T-helper 2 cell treated with Interferon-gamma antibody and Interleukin-4, amounts not matched to agents 100 ng/mL and 5 ng/mL, for 36 hours (primary cell): ENCODE measurements around the gene FGGY. TPM values are rescaled to one million over a fixed set of nuclear protein-coding genes. Genes with fewer than 3 reads are reported as not detected.

Source experiments
- intact Hi-C: fragments of 100-400 bp; cut with micrococcal nuclease; formaldehyde crosslinking; loops from one replicate; pipeline ENCODE4 v1.15.1; 2023
- total RNA-seq: library from RNA; stranded (reverse); gene quantifications from 2 replicates; pipeline ENCODE4 v1.2.3, GENCODE V29; 2022

Gene FGGY
- total RNA-seq, 1 donor from 2014 or later = 10.7 TPM

DNA sequence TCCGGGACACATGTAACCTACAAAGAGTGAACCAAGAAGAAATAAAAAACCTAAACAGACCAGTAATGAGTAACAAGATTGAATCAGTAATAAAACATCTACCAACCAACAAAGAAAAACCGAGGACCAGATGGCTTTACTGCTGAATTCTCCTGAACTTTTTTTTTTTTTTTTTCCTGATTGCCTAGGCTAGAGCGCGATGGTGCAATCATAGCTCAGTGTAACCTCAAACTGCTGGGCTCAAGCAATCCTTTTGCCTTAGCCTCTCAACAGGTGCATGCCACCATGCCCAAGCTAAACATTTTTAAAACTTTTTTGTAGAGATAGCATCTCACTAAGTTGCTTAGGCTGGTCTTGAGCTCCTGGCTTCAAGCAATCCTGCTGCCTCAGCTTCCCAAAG lies 11.2 kb upstream of the FGGY start:
- intact Hi-C loops = no loop called here

DNA sequence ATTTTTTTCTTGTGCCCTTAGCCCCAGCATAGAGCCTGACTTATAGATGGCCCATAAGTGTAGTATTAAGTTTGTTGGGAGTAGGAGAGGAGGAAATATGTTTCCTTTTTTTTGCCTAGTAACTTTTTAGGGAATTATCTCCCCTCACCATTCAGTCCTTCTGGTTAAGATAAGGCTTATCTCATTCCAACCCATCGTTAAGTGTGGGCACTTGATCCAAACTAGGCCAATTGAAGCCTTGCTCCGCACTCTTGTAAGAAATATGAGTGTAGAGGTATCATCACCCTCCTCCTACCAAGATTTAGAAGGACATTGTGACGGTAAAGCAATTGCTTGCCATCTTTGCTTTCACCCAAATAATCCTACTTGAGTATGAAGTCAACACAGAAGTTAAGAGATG lies 8.8 kb upstream of the FGGY start:
- intact Hi-C loops = no loop called here

GRCh38 chr1:59289570-59289969 lies 7.3 kb upstream of the FGGY start:
- intact Hi-C loops = no loop called here

- intact Hi-C loops = loop anchor here (10.0 kb wide), 3 partner anchors 146 to 536 kb away; no protein-coding TSS in a partner anchor
Observed at GRCh38 chr1:59290193-59290949, 6.5 kb upstream of the FGGY start.

DNA sequence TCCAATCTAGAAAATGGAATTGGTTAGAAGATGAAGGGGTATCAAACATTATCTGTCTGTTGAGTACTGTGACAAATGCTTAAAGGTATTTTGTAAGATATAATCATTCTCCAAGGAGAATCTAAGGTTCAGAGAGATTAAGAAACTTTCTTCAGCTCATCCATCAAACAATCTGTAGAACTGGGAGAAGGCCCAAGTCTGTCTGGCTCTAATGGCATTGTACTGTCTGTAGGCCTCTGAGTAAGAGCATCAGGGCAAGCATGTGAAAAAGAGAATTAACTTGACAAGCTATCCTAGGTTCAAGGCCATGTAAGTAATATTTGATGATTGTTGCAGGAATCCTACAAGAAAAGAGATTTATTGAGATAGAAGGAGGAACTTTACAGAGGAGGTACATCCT lies 5.3 kb upstream of the FGGY start:
- intact Hi-C loops = loop anchor here (10.0 kb wide), 3 partner anchors 147 to 537 kb away; no protein-coding TSS in a partner anchor

- intact Hi-C loops = loop anchor here (10.0 kb wide), 3 partner anchors 148 to 538 kb away; no protein-coding TSS in a partner anchor
Observed at GRCh38 chr1:59292562-59292961, 4.3 kb upstream of the FGGY start.

DNA sequence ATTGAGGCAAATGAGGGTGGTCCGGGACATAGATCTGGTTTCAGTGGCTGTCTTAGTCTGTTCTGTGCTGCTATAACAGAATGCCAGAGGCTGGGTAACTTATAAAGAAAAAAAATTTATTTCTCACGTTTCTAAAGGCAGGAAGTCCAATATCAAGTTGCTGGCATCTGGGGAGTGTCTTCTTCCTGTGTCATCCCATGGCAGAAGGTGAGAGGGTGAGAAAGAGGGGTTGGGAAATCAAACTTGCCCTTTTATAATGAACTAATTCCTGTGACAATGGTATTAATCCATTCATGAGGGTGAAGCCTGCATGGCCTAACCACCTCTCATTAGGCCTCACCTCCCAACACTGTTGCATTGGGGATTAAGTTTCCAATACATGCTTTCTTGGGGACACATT lies 3.7 kb upstream of the FGGY start:
- intact Hi-C loops = loop anchor here (10.0 kb wide), 3 partner anchors 148 to 538 kb away; no protein-coding TSS in a partner anchor

DNA sequence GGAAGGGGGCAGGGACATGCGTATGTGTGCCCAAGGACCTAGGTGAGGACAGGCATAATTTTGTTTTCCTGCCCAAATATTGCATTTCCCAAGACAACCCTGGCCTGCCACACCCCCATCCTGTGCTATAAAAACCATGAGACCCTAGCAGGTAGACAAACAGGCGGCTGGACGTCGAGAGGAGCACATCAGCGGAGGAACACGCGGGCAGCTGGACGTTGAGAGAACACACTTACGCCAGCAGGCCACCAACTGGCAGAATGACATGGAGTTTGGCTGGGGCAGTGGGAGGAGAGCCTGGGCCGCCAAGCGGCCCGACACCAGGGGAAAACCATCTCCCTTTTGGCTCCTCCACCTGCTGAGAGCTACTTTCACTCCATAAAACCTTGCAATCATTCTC lies 3.0 kb upstream of the FGGY start:
- intact Hi-C loops = loop anchor here (10.0 kb wide), 3 partner anchors 149 to 539 kb away; no protein-coding TSS in a partner anchor

DNA sequence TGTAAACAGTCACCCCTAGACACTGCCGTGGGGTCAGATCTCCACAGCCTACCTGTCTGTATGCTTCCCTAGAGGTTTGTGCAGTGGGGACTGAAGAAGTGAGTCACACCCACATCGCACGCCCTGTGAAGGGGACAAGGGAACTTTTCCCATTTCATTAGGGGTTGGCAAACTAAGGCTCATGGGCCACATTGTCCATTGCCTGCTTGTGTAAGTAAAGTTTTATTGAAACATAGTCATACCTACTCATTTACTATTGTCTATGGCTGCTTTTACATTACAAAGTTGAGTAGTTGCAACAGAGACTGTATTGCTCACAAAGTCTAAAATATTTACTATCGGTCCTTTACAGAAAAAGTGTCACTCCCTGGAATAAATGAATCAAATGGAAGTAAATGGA lies 2.5 kb upstream of the FGGY start:
- intact Hi-C loops = loop anchor here (10.0 kb wide), 3 partner anchors 150 to 540 kb away; no protein-coding TSS in a partner anchor

DNA sequence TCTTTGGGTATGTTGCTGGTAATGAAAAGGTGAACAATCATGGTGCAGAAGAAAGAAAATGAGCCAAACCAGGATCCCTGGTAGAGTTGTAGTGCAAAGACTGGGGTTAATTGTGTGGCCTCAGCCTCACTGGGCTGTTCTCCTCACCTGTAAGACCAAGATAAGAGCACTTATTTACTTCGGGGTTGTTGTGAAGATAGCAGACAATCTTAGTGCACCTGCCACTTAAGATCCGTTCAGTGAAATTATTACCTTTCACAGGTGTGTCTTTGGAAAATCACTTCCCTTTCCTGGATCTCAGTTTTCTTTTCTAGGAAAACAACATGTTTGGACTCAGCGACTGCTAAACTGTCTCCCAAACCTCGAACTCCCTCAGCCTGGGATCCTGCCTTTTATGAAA lies 1.3 kb upstream of the FGGY start:
- intact Hi-C loops = loop anchor here (1.0 to 10.0 kb wide), 10 partner anchors 37 to 749 kb away; partner anchors contain the start of genes JUN, MYSM1 and OMA1

DNA sequence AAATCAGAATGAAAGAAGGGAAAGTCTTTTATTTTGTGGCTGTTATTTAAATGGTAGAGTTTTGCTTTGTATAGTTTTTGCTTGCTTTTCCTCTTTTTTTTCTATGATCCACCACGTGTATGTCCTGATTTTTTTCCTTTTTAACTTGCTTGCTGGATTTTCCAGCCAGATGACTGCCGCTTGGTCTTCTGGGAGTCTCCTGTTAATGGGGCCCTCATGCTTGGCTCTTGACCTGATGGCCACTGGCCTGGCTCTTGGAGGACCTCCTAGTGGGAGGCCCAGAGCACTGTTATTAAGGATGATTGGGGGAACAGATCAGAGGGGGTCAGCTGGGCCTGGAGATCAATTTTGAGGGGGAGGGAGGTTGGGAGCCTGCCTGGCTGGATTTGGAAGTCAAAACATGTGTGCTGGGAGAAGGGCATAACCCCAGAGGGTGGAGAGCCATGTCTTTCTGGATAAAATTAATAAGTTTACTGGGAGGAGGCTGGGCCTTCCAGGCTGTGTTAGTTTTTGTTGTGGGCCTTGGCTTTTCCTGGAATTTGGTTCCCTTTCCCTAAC lies 1.2 kb downstream of the FGGY start:
- intact Hi-C loops = loop anchor here (5.0 to 10.0 kb wide), 5 partner anchors 34 to 543 kb away; no protein-coding TSS in a partner anchor

DNA sequence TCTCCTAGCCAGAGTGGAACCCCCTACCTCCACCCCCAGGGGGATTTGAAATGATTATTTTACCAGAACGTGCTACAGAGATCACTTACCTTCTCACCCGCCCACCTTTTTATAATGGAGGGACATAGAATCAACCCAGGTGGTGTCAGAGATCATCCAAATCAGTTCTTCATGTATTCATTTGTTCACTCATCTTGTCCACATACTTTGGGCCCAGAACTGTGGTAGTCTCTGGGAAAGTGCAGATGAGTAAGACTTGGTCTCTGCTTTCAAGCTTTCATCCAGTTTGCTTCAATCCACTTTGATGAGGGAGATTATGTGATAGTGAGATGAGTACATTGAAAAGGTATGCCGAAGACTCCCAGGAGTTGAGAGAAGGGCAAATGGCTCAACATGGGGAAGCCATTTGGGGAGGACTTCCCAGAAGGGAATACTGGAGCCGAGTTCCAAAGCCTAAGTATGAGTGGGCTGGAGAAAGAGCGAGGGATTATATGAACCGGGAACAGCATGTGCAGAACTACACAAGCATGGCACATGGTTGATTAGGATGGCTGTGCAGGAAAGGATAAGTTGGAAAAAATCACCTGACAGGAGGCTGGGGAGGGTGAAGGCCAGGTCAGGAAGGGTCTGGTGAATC lies 1.9 kb downstream of the FGGY start:
- intact Hi-C loops = loop anchor here (5.0 to 10.0 kb wide), 5 partner anchors 33 to 544 kb away; no protein-coding TSS in a partner anchor

DNA sequence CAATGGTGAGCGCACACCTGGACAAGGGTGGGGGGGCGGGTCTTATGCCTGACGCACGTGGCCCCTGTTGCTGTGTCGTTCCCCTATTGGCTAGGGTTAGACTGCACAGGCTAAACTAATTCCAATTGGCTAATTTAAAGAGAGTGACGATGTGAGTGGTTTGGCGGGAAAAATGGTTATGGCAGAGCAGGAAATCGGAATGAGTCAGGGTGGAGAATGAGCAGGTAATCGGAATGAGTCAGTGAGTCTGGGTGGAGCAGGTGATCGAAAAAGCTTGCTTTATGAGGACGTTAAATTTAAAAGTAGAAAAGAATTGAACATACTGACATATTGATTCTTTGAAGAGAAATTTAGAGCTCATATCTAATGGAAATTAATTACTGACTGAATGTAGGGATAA lies 2.8 kb downstream of the FGGY start:
- intact Hi-C loops = loop anchor here (5.0 to 10.0 kb wide), 5 partner anchors 33 to 545 kb away; no protein-coding TSS in a partner anchor

DNA sequence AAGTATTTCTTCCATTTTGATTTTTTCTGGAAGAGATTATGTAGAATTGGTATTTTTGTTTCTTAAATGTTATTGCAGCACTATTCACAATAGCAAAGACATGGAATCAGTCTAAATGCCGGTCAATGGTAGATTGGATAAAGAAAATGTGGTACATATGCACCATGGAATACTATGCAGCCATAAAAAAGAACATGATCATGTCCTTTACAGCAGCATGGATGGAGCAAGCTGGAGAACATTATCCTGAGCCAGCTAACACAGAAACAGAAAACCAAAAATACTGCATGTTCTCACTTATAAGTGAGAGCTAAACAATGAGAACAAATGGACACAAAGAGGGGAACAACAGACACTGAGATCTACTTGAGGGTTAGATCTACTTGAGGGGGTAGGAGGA lies 5.4 kb downstream of the FGGY start:
- intact Hi-C loops = no loop called here

- intact Hi-C loops = no loop called here
Observed at GRCh38 chr1:59302871-59303270, 6.0 kb downstream of the FGGY start.

DNA sequence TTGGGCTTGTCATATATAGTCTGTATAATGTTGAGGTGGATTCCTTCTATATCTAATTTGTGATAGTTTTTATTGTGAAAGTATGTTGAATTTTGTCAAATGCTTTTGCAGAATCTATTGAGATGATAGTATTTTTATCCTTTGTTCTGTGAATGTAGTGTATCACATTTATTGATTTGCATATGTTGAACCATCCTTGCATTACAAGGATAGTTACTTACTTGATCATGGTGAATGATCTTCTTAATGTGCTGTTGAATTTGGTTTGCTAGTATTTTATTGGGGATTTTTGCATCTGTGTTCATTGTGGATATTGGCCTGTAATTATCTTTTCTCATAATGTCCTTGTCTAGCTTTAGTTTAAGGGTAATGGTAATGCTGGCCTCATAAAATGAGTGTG lies 8.3 kb downstream of the FGGY start:
- intact Hi-C loops = no loop called here

- intact Hi-C loops = no loop called here
Observed at GRCh38 chr1:59307591-59307990, 10.7 kb downstream of the FGGY start.

DNA sequence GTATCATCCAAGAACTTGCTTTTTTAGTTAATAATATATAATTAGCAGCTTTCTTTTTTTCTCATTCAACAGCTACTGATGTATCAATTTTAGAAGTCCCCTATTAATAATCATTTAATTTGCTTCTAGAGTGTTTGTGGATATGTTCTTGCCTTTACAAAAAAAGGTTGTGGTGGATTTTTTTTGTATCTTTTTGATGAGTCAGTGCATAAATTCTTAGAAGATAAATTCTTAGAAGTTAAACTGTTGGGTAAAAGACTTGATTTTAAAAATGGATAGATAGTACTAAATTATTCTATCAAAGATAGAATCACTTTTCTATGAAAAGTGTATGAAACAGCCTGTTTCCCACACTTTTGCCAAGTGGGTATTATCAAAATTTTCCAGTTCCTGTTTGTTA lies 11.9 kb downstream of the FGGY start:
- intact Hi-C loops = no loop called here

- intact Hi-C loops = no loop called here
Observed at GRCh38 chr1:59309392-59309791, 12.5 kb downstream of the FGGY start.

GRCh38 chr1:59309795-59310548 lies 13.1 kb downstream of the FGGY start:
- intact Hi-C loops = no loop called here

DNA sequence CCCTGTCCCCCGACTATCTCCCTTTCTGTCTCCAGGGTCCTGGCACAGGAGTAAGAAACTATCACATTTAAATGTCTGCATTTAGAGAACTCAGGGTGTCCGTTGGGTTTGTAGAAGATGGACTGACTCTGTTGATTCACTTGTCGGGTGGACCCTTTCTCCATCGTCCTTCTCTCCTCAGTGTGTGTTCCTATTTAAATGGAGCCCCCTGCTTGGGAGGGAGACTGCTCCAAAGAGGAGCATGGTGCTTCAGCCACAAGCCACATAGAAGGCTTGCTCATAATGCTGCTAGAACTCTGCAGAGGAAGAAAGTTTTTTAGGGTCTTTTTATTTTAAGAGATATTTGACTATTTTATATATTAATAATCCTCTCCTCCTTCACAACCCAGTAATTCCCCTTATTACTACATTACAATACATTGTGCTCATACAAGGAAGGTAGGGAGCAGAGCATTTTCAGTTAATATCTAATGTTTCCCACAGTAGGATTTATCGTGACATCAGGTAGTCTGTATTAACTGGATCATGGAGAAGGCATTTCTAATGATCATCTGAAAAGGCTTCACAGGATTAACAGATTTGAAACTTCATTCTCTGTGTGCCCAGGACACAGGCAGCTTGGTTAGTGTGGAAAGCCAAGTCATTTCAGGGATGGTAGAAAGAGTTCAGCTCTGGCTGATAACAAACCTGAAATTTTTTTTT lies 13.8 kb downstream of the FGGY start:
- intact Hi-C loops = no loop called here
